ENCODE data around the gene PARVB. TPM values are rescaled to one million over a fixed set of nuclear protein-coding genes. Genes with fewer than 3 reads are reported as not detected.
"Not testable (repeated sequence)": the region's sequence is repeated elsewhere in the genome, so short reads cannot be mapped to it uniquely, and the experiment has no call there.

The PARVB gene
- polyA plus RNA-seq, 12 donors, result 28.3 to 50.5 (median 42.6) TPM; not detected in 1

DNA sequence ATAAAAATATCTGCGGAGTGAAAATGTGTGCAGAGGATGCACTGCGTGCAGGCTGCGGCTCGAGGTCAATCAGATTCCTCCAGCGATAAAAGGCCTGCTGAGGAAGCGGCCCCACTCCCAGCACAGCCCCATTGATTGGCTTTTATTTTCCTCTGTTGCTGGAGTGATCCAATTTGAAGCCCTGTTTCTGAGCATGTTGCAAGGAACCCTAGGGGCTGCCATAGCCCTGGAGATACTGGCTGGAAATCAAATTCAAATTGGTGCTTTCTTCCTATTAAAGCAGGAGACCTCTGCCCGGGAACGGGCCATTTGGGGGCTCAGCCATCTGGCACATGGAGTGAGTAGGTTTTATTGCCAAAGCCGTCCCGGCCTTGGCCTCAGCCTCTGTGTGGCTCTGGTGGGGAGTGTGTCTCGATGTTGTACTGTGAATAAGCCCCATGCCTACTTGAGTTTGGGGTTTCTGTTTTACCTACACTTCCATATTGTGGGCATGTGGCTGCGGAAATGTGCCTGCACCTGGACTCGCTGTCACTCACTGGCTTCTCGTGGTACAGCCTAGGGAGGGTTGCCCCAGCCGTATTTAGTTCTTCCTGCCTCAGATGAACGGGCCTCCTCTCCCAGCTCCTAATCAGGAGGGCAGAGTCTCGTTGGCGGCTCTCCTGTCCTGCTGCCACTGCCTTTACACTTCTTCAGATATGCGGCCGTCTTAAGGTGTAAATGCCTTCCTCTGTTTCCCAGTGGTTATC, 25.6 kb downstream of the PARVB start:
- no peak for DNase-seq

GRCh38 chr22:44050766-44051355, 26.8 kb downstream of the PARVB start:
- DNase-seq, result no peak

GRCh38 chr22:44051358-44051757, 27.3 kb downstream of the PARVB start:
- no peak for DNase-seq

GRCh38 chr22:44051961-44052360, 27.9 kb downstream of the PARVB start:
- no peak for DNase-seq

DNA sequence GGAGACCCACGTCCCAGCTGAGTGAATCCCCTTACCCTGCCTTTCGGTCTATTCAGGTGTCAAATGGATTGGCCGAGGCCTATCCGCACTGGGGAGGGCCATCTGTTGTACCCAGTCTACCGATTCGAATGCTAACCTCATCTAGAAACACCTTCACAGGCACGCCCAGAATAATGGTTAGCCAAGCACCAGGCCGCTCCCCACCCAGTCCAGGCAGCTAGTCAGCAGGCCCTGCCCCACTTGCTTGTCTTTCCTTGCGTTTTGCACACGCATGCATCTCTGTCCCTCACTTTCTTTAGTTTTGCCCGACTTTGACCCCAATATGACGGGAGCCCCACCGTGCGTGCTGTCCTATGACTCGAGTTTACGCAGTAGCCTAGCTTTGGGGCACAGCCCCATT, 31.7 kb downstream of the PARVB start:
- DNase-seq, result no peak

DNA sequence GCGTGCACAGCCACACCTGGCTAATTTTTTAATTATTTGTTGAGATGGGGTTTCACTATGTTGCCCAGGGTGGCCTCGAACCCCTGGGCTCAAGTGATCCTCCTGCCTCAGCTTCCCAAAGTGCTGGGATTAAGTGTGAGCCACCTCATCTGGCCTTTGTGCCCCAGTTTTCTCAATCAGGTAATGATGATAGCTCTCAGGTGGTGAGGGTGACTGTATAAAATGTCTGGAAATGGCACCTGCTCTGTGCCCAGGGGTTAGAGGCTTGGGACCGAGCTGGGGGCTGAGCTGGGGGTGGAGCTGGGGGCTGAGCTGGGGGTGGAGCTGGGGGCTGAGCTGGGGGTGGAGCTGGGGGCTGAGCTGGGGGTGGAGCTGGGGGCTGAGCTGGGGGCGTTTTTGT, 32.5 kb downstream of the PARVB start:
- DNase-seq, result not testable (repeated sequence)

- no peak for DNase-seq
These were observed 33.4 kb downstream of the PARVB start for GRCh38 chr22:44057401-44057987.

DNA sequence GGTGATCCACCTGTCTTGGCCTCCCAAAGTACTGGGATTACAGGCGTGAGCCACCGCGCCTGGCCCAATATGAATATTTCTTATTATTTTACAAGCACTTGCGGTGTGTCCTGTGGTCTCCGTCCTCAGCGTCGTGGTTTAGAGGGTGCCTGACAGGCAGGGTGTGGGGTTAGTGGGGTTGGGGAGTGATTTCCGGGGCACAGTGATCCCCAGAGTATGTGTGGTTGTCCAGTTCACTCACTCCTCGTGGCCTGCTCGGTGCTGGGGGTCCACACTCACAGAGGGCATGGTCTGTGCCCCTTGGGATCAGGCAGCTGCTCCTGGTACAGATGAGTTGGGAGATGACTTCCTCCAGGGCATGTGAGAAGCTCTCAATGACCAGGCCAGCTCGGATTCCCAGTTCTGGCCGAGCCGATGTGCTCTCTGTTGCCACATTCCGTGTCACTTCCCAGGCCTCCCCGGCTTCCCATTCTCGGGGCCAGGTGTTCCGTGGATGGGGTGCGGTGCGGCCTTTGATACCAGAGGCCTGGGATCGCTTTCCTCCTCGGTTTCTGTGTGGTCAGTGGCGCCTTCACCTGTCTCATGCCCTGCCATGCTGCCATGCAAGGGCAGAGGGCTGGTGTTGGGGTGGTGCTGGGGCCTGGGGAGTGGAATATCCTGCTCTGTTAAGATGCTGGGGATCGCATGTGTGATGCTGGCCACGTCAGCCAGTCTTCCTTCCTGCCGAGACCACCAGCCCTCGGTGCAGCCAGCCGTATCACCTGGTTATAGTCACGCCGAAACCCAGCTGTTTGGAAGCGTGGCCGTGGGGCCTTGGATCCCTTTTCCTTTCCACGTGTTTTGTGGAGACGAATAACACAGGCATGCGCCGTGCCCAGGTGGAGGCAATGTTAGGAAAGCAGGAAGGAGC, 39.6 kb downstream of the PARVB start:
- no peak for DNase-seq

GRCh38 chr22:44067033-44067432, 42.9 kb downstream of the PARVB start:
- no peak for DNase-seq

GRCh38 chr22:44067901-44068300, 43.8 kb downstream of the PARVB start:
- DNase-seq, result no peak

GRCh38 chr22:44068422-44069191, 44.5 kb downstream of the PARVB start:
- no peak for DNase-seq

DNA sequence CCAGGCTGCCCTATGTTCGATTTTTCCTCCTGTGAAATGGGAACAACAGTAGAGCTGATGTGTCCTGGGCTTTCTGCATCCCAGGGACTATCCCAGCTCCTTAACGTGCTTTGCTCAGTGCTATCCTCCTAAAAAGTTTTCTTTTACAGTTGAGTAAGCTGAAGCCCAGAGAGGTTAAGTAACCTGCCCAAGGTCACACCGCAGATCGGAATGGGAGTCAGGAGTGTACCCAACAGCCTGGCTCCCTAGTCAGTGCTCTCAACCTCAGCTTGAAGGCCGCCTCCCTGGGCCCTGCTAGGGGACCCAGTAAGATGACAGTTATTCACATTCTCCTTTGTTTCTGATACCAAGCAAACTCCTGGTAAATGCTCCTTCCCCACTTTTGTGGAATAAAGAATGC, 45.9 kb downstream of the PARVB start:
- DNase-seq, result no peak

- no peak for DNase-seq
These were observed 47.8 kb downstream of the PARVB start for GRCh38 chr22:44071781-44072326.

DNA sequence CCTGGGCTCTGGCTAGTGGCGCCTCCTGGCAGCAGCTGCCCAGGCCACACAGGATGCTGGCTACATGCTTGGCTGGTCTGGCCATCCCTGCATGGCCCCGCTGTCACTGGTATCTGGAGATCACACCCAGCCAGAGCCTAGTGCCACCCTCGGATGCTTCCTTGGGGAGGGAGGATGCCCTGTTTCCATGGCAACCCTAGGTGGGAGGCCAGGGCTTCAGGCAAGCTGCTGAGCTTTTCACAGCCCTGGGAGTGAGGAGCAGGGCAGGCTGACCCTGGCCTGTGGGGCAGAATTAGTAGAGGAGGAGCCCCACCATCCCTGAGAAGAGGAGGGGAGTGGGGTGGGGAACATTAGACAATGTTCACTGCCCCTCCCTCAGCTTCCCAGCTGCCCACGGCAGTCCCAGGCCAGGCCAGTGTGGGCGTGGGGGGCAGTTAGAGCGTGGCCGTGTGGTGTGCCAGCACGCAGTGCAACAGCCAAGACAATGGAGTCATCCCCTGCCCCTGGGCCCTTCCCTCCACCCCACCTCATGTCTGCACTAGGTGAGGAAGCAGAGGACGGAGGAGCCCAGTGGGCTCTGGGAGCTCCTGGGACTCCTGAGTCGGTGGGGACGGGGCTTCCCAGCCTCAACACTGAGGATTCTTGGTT, 50.4 kb downstream of the PARVB start:
- no peak for DNase-seq

DNA sequence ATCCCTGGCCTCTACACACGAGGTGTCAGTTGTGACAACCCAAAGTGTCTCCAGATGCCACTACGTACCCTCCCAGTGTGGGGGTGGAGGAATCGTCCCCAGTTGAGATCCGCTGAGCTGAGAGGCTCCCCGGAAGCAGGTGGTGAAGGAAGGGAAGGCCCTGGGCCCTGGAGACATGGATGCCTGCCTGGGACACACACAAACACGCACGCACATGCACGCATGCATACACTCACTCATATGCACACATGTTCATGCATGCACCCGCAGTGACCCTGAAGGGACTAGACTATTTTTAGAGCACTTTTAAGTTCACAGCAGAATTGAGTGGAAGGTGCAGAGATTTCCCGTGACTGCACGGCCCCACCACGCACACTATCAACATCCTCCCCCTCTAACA, 50.9 kb downstream of the PARVB start:
- no peak for DNase-seq

DNA sequence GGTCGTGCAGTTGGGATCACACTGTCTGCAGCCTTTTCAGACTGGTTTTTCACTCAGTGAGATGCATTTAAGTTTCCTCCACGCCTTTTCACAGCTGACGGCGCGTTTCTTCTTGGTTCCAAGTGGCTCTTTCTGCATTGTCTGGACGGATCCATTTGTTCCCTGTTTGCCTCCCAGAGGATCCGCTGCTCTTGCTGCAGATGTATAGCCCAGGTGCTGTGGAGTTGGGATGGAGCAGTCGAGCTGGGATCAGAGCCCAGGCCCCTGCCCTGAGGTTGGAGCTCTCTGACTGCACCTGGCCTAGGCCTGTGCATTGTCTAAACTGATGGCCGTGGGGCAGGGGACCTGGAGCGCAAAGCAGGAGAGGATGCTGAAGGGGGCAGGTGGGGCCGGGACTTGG, 51.6 kb downstream of the PARVB start:
- peak; percentile 61 for DNase-seq

DNA sequence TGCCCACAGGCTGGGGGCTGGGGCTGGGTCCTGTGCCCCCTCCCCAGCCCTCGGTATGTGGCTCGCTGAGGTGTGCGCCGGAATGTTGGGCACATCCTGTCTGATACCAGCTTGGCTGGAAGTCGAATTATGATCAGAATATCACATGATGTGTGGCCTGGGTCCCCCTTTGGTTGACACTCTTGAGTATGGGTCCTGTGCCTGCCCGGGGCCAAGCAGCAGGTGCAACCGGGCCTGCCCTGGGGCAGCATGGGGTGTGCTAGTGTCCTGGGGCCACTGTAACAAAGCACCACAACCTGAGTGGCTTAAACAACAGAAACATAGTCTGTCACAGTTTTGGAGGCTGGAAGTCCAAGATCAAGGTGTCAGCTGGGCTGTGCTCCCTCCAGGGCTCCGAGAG, 52.7 kb downstream of the PARVB start:
- no peak for DNase-seq

- DNase-seq, result peak; percentile 81
These were observed 57.1 kb downstream of the PARVB start for GRCh38 chr22:44080936-44081861.

GRCh38 chr22:44082801-44083200, 58.7 kb downstream of the PARVB start:
- no peak for DNase-seq

All from muscle of arm (tissue), 12 donors.